LNCAP (cell line): ENCODE measurements around the gene DMD.

Experiments
- TF ChIP-seq, protein P1 (sequence below): fragments of 450-650 bp; IDR thresholded peaks from 2 replicates; pipeline ENCODE4 v1.5.1; 2017; ENCODE audit warnings: mild to moderate bottlenecking

DMD gene

DNA sequence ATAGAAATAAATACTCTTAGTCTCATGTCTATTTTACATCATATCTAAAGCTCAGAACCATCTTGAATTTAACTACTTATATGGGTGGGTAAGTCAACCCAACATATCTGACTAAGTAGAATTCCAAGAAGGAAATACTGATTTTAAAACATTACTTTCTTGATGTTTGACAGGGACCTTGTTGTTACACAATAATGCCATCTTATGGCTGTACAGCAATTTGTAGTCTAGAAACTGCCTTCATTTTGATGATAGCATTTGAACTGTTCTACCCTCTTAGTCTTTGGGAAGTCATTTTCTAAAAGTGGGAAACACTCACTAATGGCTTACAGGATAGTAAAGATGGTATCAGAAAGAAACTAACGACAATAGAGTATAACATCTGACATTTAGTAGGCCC lies 929.5 kb downstream of the DMD start:
- TF ChIP-seq, protein P1, sequence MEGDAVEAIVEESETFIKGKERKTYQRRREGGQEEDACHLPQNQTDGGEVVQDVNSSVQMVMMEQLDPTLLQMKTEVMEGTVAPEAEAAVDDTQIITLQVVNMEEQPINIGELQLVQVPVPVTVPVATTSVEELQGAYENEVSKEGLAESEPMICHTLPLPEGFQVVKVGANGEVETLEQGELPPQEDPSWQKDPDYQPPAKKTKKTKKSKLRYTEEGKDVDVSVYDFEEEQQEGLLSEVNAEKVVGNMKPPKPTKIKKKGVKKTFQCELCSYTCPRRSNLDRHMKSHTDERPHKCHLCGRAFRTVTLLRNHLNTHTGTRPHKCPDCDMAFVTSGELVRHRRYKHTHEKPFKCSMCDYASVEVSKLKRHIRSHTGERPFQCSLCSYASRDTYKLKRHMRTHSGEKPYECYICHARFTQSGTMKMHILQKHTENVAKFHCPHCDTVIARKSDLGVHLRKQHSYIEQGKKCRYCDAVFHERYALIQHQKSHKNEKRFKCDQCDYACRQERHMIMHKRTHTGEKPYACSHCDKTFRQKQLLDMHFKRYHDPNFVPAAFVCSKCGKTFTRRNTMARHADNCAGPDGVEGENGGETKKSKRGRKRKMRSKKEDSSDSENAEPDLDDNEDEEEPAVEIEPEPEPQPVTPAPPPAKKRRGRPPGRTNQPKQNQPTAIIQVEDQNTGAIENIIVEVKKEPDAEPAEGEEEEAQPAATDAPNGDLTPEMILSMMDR: no peak

- TF ChIP-seq, protein P1: no peak
Observed at GRCh38 chrX:32280921-32281320, 930.4 kb downstream of the DMD start.

DNA sequence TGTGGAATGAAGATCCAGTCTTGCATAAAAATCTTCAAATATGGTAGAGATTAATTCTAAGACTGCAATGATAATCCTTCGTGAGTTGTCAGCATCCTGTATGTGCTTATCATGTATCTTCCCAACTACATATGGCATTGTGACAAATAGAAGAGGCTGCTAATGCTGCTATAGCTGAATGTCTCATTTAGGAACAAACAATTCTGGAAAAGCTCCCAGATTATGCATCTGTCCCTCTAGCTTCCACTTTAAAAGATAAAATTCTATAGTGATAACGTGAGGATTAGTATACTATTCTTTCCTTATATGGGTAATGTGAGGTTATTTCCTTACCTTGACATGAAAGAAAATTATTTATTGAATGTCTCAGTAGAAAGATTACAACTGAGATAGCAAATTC lies 930.9 kb downstream of the DMD start:
- TF ChIP-seq, protein P1: no peak

DNA sequence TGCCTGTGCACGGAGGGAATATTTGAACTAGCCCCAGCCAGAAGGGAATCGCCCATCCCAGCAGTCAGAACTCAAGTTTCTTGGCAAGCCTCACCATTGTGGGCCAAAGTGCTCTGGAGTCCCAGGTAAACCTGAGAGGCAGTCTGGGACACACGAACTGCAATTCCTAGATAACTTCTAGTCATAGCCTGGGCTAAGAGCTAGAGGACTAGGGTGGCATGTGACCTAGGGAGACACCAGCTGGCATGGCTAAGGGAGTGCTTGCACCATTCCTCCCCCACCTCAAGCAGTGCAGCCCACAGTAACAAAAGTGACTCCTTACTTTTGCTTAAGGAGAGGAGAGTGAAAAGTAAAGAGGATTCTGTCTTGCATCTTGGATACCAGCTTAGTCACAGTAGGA lies 935.2 kb downstream of the DMD start:
- TF ChIP-seq, protein P1: no peak

DNA sequence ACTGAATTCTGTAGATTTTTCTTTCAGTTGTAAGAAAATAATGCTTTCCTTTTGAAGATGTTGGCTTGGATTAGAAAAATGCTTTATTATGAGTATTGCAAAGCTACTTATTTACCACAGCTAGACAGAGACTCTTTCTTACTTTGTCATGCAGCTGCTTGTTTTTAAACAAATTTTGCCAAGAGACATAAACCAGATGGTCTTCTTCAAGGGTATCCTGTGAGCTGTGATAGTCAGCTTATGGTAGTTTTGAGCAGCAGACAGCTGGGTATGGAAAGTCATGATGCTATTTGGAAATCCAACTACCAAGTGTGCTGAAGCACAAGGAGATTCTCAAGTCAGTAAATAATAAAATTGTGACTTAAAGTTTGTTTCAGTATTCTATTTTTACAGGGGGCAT lies 941.5 kb downstream of the DMD start:
- TF ChIP-seq, protein P1: no peak

GRCh38 chrX:32268207-32268606 lies 943.1 kb downstream of the DMD start:
- TF ChIP-seq, protein P1: no peak

- TF ChIP-seq, protein P1: no peak
Observed at GRCh38 chrX:32267796-32268195, 943.6 kb downstream of the DMD start.

DNA sequence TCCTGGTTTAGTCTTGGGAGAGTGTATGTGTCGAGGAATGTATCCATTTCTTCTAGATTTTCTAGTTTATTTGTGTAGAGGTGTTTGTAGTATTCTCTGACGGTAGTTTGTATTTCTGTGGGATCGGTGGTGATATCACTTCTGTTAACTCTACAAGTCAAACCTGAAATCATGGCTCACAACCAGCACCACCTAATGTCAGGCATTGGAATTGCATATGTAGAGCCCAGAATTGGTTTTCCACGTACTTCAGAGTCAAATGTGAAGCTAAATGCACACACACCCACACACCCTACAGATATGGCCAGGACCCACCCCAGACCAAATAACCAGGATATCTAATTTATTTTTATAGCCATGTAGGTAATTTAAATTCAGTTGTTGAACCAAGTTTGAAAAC lies 964.7 kb downstream of the DMD start:
- TF ChIP-seq, protein P1: peak; percentile 46
